AG09319 (cell line): ENCODE measurements around the gene HAO2.

ENCODE experiments used
- DNase-seq: peaks from one replicate; pipeline ENCODE4 v3.0.0-alpha.2; 2010; ENCODE audit warnings: low read depth; ENCODE audit errors: extremely low read depth
- CTCF ChIP-seq: IDR thresholded peaks from 2 replicates; pipeline ENCODE4 v1.5.1; 2011; ENCODE audit warnings: low read depth, mild to moderate bottlenecking, inconsistent platforms, low read length, moderate library complexity

HAO2 gene

DNA sequence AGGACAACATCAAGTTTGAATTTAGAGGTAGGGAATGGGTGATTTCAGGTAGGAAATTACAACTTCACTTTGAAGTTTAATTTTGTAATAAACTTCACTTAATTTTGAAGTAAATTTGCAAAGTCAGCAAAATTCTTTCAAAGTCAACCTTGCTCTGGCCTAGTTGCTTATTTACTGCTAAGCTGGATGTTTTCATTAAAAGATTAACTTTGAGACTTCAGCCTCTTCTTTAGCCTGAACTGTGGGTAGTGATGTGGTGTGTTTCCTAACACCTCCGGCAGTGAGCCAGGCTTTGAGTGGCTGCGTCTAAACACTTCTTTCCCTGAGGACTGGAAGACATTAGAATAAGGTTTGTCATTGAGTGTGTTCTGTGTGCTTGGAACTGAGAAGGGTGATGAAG lies at the start of gene HAO2:
HAO2 (plus strand) TSS at position 232 of the 400 bp plus-strand sequence. CDS start 12,301 bp downstream, outside the sequence.
- no peak for TF ChIP-seq CTCF
- DNase-seq = no peak

DNA sequence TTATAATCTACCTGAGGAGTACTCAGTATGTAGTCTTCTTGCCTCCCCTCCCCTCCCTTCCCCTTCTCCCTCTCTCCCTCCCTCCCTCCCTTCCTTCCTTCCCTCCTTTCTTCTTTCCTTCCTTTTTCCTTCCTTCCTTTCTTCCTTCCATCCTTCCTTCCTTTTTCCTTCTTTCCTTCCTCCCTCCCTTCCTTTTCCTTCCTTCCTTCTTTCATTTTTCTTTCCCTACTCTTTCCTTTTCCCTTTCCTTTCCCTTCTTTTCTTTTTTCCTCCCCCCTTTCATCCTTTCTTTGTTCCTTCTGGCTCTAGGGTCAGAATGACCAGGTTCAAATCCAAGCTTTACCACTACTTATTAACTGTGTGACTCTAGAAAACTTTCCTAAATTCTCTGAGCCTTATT lies 48.5 kb upstream of the HAO2 start:
- DNase-seq = no peak
- no peak for TF ChIP-seq CTCF

GRCh38 chr1:119321666-119322419 lies 46.7 kb upstream of the HAO2 start:
- DNase-seq = no peak
- TF ChIP-seq CTCF = no peak

DNA sequence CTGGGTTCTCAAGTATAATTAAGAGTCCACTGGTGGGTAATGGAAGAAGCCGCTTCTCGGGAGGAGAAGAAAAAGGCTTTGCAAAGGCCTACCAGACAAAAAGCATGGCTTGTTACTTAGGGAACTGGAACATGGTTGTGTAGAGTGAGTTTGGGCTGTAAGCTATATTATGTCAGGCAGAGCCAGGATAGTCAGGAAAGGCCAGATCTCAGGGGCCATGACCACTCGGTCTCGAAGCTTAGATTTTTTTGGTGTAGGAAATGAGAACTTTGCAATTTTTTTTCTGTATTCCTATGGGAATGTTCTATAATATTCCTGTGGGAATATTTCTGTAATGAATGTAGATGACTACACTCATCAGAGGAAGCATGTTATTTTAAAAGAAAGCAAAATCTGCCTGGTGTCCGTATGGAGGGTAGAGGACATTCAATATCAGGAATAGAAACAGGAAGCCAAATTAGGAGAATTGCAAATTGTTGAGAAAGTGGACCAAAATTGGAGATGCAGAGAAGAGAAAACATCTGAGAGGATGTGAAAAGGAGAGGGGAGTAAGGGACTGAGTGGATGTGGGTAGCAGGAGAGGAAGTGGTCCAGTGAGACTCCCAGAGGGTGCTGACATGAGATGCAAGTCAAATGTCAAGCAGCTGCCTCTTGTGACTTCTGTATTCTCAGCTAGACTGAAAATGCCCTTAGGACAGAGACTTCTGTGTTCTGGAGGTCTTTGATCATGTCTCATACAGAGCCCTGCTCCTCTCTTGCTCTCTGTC lies 45.2 kb upstream of the HAO2 start:
- TF ChIP-seq CTCF = no peak

DNA sequence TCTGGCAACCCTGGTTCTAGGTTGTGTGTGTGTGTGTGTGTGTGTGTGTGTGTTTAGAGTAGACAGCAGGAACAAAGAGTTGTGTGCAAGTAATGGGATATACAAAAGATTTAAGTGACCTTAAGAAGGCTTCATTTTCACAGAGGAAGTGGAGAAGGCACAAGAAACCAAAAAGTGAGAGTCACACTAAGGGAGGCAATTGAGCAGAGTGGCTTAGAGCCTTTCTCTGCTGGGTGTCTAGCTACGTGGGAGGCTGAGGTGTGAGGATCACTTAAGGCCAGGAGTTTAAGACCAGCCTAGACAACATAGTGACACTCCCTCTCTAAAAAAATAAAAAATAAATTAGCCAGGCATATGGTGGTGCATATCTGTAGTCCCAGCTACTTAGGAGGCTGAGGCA lies 44.4 kb upstream of the HAO2 start:
- TF ChIP-seq CTCF = no peak
- no peak for DNase-seq

More for the DNA sequence above, 45.2 kb upstream of the HAO2 start:
- no peak for DNase-seq

- TF ChIP-seq CTCF = no peak
- DNase-seq = no peak
Measured at GRCh38 chr1:119326251-119326650, 42.3 kb upstream of the HAO2 start.

DNA sequence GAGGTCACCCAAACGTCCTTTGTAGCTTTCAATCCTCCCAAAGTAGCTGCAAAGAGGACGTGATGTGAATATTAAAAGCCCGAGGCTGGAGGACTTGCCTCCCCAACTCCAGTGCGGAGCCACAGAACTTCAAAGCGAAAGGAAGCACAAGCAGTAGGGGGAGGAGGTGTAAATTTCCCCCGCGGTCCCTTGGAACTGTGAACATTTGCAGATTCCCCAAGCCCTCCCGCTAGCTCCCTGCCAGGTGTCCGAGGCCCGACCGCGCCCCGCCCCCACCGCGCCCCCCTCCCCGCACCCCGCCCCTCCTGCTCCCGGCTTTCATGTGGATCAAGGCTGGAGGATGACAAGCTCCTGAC lies 41.5 kb upstream of the HAO2 start:
- no peak for DNase-seq
- TF ChIP-seq CTCF = no peak
